Measurements from ENCODE around the gene CREG2.
"Not testable (repeated sequence)": the region's sequence is repeated elsewhere in the genome, so short reads cannot be mapped to it uniquely, and the experiment has no call there.

Gene CREG2

DNA sequence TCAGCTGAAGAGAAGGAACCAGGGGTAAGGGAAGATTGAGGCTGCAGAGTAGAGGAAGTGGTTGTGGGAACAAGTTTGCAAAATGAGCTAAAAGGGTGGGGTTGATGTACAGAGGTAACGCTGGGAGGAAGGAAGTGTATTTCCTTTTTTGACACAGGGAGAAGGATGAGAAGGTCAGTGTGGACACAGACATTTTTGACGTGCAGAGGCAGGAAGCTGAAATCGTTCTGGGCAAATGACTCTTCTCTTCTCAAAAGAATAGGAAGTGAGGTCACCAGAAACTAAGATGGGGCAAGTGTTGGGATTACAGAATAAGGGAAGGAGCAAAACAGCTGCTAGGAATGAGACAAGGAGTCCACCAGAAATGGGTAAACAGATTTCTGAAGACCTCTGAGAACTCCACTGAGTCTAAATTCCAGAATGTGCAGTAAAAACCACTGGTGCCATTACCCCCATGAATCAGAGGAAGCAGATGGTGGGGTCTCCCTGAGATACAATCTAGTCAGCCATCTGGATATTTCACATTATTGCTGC lies 58.8 kb downstream of the CREG2 start:
- no peak for ATAC-seq

DNA sequence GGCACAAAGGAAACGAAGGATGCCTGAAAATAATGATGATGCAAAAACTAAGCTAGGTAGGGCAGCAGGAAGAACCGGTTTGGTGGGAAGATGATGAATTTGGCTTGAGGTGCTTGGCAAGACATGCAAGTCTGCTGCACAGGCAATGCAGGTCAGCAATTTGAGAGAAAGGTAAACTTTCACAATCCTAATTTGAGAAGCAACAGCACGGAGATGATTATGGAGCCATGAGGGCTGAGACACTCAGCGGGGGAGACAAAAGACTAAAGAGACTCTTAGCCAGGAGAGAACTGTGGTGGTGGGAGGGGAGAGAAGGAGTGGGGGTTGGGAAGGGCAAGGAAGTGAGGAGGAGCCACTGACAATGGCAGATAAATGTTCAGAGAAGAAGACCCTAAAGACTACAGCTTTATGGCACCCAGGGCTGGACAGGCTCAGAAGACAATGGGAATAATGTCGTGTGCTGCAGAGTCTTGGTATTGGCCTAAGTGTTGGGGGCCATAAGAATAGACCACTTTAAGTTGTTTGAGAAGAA lies 59.4 kb downstream of the CREG2 start:
- no peak for ATAC-seq
- TF ChIP-seq ESRRG (CRISPR knock-in tag; IDR thresholded peaks at IDR 0.05): no peak
- no peak for TF ChIP-seq SNAI2 (CRISPR knock-in tag; IDR thresholded peaks at IDR 0.05)
- no peak for TF ChIP-seq OSR1 (CRISPR knock-in tag; IDR thresholded peaks at IDR 0.05)

More for the DNA sequence above, 58.8 kb downstream of the CREG2 start:
- TF ChIP-seq, protein P1, sequence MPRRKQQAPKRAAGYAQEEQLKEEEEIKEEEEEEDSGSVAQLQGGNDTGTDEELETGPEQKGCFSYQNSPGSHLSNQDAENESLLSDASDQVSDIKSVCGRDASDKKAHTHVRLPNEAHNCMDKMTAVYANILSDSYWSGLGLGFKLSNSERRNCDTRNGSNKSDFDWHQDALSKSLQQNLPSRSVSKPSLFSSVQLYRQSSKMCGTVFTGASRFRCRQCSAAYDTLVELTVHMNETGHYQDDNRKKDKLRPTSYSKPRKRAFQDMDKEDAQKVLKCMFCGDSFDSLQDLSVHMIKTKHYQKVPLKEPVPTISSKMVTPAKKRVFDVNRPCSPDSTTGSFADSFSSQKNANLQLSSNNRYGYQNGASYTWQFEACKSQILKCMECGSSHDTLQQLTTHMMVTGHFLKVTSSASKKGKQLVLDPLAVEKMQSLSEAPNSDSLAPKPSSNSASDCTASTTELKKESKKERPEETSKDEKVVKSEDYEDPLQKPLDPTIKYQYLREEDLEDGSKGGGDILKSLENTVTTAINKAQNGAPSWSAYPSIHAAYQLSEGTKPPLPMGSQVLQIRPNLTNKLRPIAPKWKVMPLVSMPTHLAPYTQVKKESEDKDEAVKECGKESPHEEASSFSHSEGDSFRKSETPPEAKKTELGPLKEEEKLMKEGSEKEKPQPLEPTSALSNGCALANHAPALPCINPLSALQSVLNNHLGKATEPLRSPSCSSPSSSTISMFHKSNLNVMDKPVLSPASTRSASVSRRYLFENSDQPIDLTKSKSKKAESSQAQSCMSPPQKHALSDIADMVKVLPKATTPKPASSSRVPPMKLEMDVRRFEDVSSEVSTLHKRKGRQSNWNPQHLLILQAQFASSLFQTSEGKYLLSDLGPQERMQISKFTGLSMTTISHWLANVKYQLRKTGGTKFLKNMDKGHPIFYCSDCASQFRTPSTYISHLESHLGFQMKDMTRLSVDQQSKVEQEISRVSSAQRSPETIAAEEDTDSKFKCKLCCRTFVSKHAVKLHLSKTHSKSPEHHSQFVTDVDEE (CRISPR knock-in tag; IDR thresholded peaks at IDR 0.05): no peak
- TF ChIP-seq, protein P2, sequence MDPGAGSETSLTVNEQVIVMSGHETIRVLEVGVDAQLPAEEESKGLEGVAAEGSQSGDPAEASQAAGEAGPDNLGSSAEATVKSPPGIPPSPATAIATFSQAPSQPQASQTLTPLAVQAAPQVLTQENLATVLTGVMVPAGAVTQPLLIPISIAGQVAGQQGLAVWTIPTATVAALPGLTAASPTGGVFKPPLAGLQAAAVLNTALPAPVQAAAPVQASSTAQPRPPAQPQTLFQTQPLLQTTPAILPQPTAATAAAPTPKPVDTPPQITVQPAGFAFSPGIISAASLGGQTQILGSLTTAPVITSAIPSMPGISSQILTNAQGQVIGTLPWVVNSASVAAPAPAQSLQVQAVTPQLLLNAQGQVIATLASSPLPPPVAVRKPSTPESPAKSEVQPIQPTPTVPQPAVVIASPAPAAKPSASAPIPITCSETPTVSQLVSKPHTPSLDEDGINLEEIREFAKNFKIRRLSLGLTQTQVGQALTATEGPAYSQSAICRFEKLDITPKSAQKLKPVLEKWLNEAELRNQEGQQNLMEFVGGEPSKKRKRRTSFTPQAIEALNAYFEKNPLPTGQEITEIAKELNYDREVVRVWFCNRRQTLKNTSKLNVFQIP (CRISPR knock-in tag; IDR thresholded peaks at IDR 0.05; ENCODE audit: borderline replicate concordance, low read depth): no peak
- TF ChIP-seq ZNF70 (CRISPR knock-in tag; IDR thresholded peaks at IDR 0.05) (no peak), GLIS3 (CRISPR knock-in tag; IDR thresholded peaks at IDR 0.05) (no peak), PATZ1 (CRISPR knock-in tag; IDR thresholded peaks at IDR 0.05; ENCODE audit: borderline replicate concordance) (no peak), ESRRG (CRISPR knock-in tag; IDR thresholded peaks at IDR 0.05) (no peak), RARB (CRISPR knock-in tag; IDR thresholded peaks at IDR 0.05) (no peak), ARNTL (CRISPR knock-in tag; IDR thresholded peaks at IDR 0.05; ENCODE audit: borderline replicate concordance, low read depth) (no peak), ZNF8 (CRISPR knock-in tag; IDR thresholded peaks at IDR 0.05) (no peak), PPARA (CRISPR knock-in tag; IDR thresholded peaks at IDR 0.05; ENCODE audit: borderline replicate concordance) (no peak), CSDC2 (CRISPR knock-in tag; IDR thresholded peaks at IDR 0.05) (no peak), TOX (CRISPR knock-in tag; IDR thresholded peaks at IDR 0.05; ENCODE audit: borderline replicate concordance) (no peak), ZC3H10 (CRISPR knock-in tag; IDR thresholded peaks at IDR 0.05) (no peak), ZNF565 (CRISPR knock-in tag; conservative IDR thresholded peaks at IDR 0.05; ENCODE audit: low read depth) (no peak), SNAI2 (CRISPR knock-in tag; IDR thresholded peaks at IDR 0.05) (no peak), BACH2 (CRISPR knock-in tag; IDR thresholded peaks at IDR 0.05; ENCODE audit: borderline replicate concordance) (no peak), TCF4 (CRISPR knock-in tag; IDR thresholded peaks at IDR 0.05; ENCODE audit: borderline replicate concordance) (no peak)

DNA sequence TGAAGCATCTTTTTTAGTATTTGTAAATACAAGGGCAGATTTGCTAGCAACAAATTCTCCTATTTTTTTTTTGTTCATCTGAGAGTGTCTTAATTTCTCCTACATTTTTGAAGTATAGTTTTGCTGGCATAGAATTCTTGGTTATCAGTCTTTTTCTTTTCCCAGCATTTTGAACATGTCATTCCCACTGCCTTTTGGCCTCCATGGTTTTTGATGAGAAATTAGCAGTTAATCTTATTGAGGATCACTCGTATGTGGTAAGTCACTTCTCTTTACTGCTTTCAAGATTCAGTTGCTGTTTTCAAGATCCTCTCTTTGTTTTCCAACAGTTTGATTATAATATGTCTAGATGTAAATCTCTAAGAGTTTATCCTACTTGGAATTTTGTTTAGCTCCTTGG lies 61.9 kb downstream of the CREG2 start:
- no peak for ATAC-seq
- TF ChIP-seq GLIS3 (CRISPR knock-in tag; IDR thresholded peaks at IDR 0.05): no peak
- no peak for TF ChIP-seq BACH2 (CRISPR knock-in tag; IDR thresholded peaks at IDR 0.05; ENCODE audit: borderline replicate concordance)
- TF ChIP-seq ISL1 (CRISPR knock-in tag; IDR thresholded peaks at IDR 0.05): no peak
- no peak for TF ChIP-seq TCF4 (CRISPR knock-in tag; IDR thresholded peaks at IDR 0.05; ENCODE audit: borderline replicate concordance)
- no peak for TF ChIP-seq PPARA (CRISPR knock-in tag; IDR thresholded peaks at IDR 0.05; ENCODE audit: borderline replicate concordance)
- no peak for TF ChIP-seq ZFP30 (CRISPR knock-in tag; IDR thresholded peaks at IDR 0.05)
- no peak for TF ChIP-seq RARB (CRISPR knock-in tag; IDR thresholded peaks at IDR 0.05)
- no peak for TF ChIP-seq ESRRG (CRISPR knock-in tag; IDR thresholded peaks at IDR 0.05)
- TF ChIP-seq ZNF8 (CRISPR knock-in tag; IDR thresholded peaks at IDR 0.05): no peak
- TF ChIP-seq CSDC2 (CRISPR knock-in tag; IDR thresholded peaks at IDR 0.05): no peak
- no peak for TF ChIP-seq SNAI2 (CRISPR knock-in tag; IDR thresholded peaks at IDR 0.05)
- TF ChIP-seq ZNF70 (CRISPR knock-in tag; IDR thresholded peaks at IDR 0.05): no peak
- TF ChIP-seq ZNF565 (CRISPR knock-in tag; conservative IDR thresholded peaks at IDR 0.05; ENCODE audit: low read depth): no peak
- no peak for TF ChIP-seq ZC3H10 (CRISPR knock-in tag; IDR thresholded peaks at IDR 0.05)
- TF ChIP-seq, protein P1 (CRISPR knock-in tag; IDR thresholded peaks at IDR 0.05): no peak
- no peak for TF ChIP-seq PATZ1 (CRISPR knock-in tag; IDR thresholded peaks at IDR 0.05; ENCODE audit: borderline replicate concordance)

- ATAC-seq: not testable (repeated sequence)
Observed at GRCh38 chr2:101316568-101316967, 70.7 kb downstream of the CREG2 start.

All from SK-N-SH treated with all-trans-retinoic acid at 6 μM for 48 hours (cell line).